SK-N-SH (cell line): ENCODE results near the gene ACBD6. TPM values are rescaled to one million over a fixed set of nuclear protein-coding genes. Genes with fewer than 3 reads are reported as not detected.

Experiments
- CTCF ChIA-PET: fragments of 300-600, 350-600 bp; formaldehyde crosslinking; extraction: SDS; loops from one replicate; lab custom pipeline; 2021; lab: Yijun Ruan, JAX
- POLR2A ChIA-PET: fragments of 350-600 bp; sonication (Branson Sonifier 250); formaldehyde crosslinking; extraction: SDS; loops from one replicate; lab custom pipeline; 2020; ENCODE audit warnings: antibody characterized with exemption, inconsistent platforms; lab: Yijun Ruan, JAX
- DNase-seq: peaks from one replicate; pipeline ENCODE4 v3.0.0; 2012
- H2AFZ ChIP-seq: fragments of 200-600 bp; sonication (generic); 2 replicates; pipeline ENCODE4 v1.8.1; 2016; ENCODE audit warnings: antibody characterized with exemption, mild to moderate bottlenecking, low read depth
- H3F3A ChIP-seq: fragments of 200-600 bp; sonication (generic); replicated peaks from 2 replicates; pipeline ENCODE3; 2016; ENCODE audit warnings: antibody characterized with exemption, mild to moderate bottlenecking; ENCODE audit not compliant: insufficient read depth
- H3K27ac ChIP-seq, 2 experiments: fragments of 200-500 bp in 1 of 2; fragments of 200-600 bp in 1 of 2; sonication (Bioruptor generic) in 1 of 2; sonication (generic), shearing (Covaris generic) in 1 of 2; 2 replicates each; pipeline versions ENCODE4 v1.5.1 to v1.6.1; 2014 to 2016; ENCODE audit warnings: low read depth in 2 of 2, inconsistent platforms in 1 of 2, low read length in 1 of 2, mild to moderate bottlenecking in 1 of 2, mixed read lengths in 1 of 2
- H3K27me3 ChIP-seq: fragments of 200-600 bp; sonication (generic), shearing (Covaris generic); 2 replicates; pipeline ENCODE4 v1.6.1; 2016; ENCODE audit warnings: mixed run types; ENCODE audit not compliant: insufficient read depth
- H3K36me3 ChIP-seq, 2 experiments: fragments of 200-500 bp in 1 of 2; fragments of 200-600 bp in 1 of 2; sonication (Bioruptor generic) in 1 of 2; sonication (generic) in 1 of 2; replicated peaks in 1 of 2; 2 replicates each; pipeline versions ENCODE3 to v1.5.1; 2014 to 2016; ENCODE audit warnings: low read length in 1 of 2, mild to moderate bottlenecking in 1 of 2; ENCODE audit not compliant: insufficient read depth in 2 of 2, control insufficient read depth in 1 of 2
- H3K4me1 ChIP-seq, 2 experiments: fragments of 200-500 bp in 1 of 2; fragments of 200-600 bp in 1 of 2; sonication (Bioruptor generic) in 1 of 2; sonication (generic), shearing (Covaris generic) in 1 of 2; 2 replicates each; pipeline versions ENCODE4 v1.5.1 to v1.6.1; 2014 to 2016; ENCODE audit warnings: low read depth in 1 of 2, low read length in 1 of 2, mixed run types in 1 of 2; ENCODE audit not compliant: insufficient read depth in 2 of 2, control insufficient read depth in 1 of 2
- H3K4me2 ChIP-seq: fragments of 200-600 bp; sonication (generic), shearing (Covaris generic); 2 replicates; pipeline ENCODE4 v1.6.1; 2017; ENCODE audit warnings: mixed run types
- H3K4me3 ChIP-seq, 2 experiments: fragments of 200-500 bp in 1 of 2; fragments of 200-600 bp in 1 of 2; sonication (Bioruptor generic) in 1 of 2; sonication (generic), shearing (Covaris generic) in 1 of 2; 2 replicates each; pipeline versions ENCODE4 v1.5.1 to v1.8.1; 2014 to 2016; ENCODE audit warnings: low read depth in 2 of 2, inconsistent platforms in 1 of 2, low read length in 1 of 2, mild to moderate bottlenecking in 1 of 2, mixed read lengths in 1 of 2, moderate library complexity in 1 of 2
- H3K79me2 ChIP-seq: fragments of 200-600 bp; sonication (generic); 2 replicates; pipeline ENCODE4 v1.8.1; 2017; ENCODE audit warnings: mild to moderate bottlenecking; ENCODE audit not compliant: insufficient read depth
- H3K9ac ChIP-seq: fragments of 200-600 bp; sonication (generic); 2 replicates; pipeline ENCODE4 v1.6.1; 2017; ENCODE audit warnings: mixed run types
- H3K9me2 ChIP-seq: fragments of 200-600 bp; sonication (generic); 2 replicates; pipeline ENCODE4 v1.6.1; 2017; ENCODE audit warnings: mixed run types
- H3K9me3 ChIP-seq: fragments of 200-600 bp; sonication (generic); 2 replicates; pipeline ENCODE4 v1.6.1; 2017; ENCODE audit warnings: mixed run types, mild to moderate bottlenecking, moderate library complexity
- H4K20me1 ChIP-seq: fragments of 200-600 bp; sonication (generic); 2 replicates; pipeline ENCODE4 v1.6.1; 2017; ENCODE audit warnings: mild to moderate bottlenecking, mixed run types; ENCODE audit not compliant: insufficient read depth
- CHD2 ChIP-seq: fragments of 150-350 bp; IDR thresholded peaks from 2 replicates; pipeline ENCODE4 v1.6.1; 2018; ENCODE audit warnings: low read length; ENCODE audit not compliant: partially characterized antibody
- ELF1 ChIP-seq: IDR thresholded peaks from 2 replicates; pipeline ENCODE4 v1.4.0; 2012
- FOXJ3 ChIP-seq: sonication (generic); formaldehyde crosslinking; IDR thresholded peaks from 2 replicates; pipeline ENCODE4 v1.5.1; 2020; ENCODE audit warnings: mild to moderate bottlenecking, missing genetic modification reagents
- GABPA ChIP-seq: IDR thresholded peaks from 2 replicates; pipeline ENCODE4 v1.4.0; 2012; ENCODE audit warnings: low read depth, mild to moderate bottlenecking
- JUND ChIP-seq: IDR thresholded peaks from 2 replicates; pipeline ENCODE4 v1.4.0; 2012
- MXI1 ChIP-seq: IDR thresholded peaks from 2 replicates; pipeline ENCODE4 v1.6.1; 2012; ENCODE audit warnings: mild to moderate bottlenecking, low read depth, low read length, improper control_type of control experiment
- NRF1 ChIP-seq: IDR thresholded peaks from 2 replicates; pipeline ENCODE4 v1.6.1; 2012; ENCODE audit warnings: low read depth, mild to moderate bottlenecking, low read length
- RAD21 ChIP-seq: IDR thresholded peaks from 2 replicates; pipeline ENCODE4 v1.6.1; 2012; ENCODE audit warnings: mild to moderate bottlenecking, low read length
- RXRA ChIP-seq: IDR thresholded peaks from 2 replicates; pipeline ENCODE4 v1.4.0; 2012; ENCODE audit warnings: low read depth, mild to moderate bottlenecking, borderline replicate concordance
- TCF12 ChIP-seq: IDR thresholded peaks from 2 replicates; pipeline ENCODE4 v1.4.0; 2012
- TEAD4 ChIP-seq: IDR thresholded peaks from 2 replicates; pipeline ENCODE4 v1.4.0; 2012; ENCODE audit warnings: mild to moderate bottlenecking, borderline replicate concordance; ENCODE audit not compliant: insufficient read depth
- YY1 ChIP-seq: IDR thresholded peaks from 2 replicates; pipeline ENCODE4 v1.4.0; 2012; ENCODE audit warnings: low read depth, mild to moderate bottlenecking
- WGBS: methylation state at CpG from one replicate; pipeline ENCODE4 v1.1.6; 2017; ENCODE audit warnings: low lambda C conversion rate; 5-methylcytosine and 5-hydroxymethylcytosine counted together
- polyA plus RNA-seq, 3 experiments: library from polyadenylated mRNA; depleted of rRNA; stranded (reverse); fragments of >200 nt; gene quantifications; 2 replicates each; pipeline ENCODE4 v1.2.3, GENCODE V29; 2012
- TF ChIP-seq, protein P1 (sequence below): fragments of 150-350 bp; IDR thresholded peaks from 2 replicates; pipeline ENCODE4 v1.6.1; 2016; ENCODE audit warnings: mild to moderate bottlenecking, low read depth, low read length
- TF ChIP-seq, protein P2 (sequence below): IDR thresholded peaks from 2 replicates; pipeline ENCODE4 v1.4.0; 2012; ENCODE audit warnings: low read depth
- TF ChIP-seq, protein P3 (sequence below): IDR thresholded peaks from 2 replicates; pipeline ENCODE4 v1.6.1; 2012; ENCODE audit warnings: mild to moderate bottlenecking, low read depth, low read length, moderate library complexity

ACBD6 gene
- polyA plus RNA-seq, 1 of the 3 experiments (the other 2 are of a cell fraction), result 60.9 TPM

DNA sequence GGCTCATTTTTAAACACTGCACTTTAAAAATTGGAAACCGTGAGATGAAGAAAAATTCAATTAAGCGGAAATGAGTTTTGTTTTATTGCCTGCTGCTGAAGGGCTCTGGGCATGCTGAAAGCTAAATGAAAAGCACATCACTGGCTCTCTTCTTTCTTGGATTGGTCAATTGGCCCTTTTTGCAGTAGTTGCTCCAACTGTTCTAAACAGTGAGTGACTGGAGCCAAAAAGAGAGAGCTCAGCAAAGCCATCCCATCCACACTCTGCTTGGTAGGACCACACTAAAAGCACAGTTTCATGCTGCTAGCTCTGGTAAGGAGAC is 224.2 kb downstream of the ACBD6 start:
- Histone ChIP-seq H3K4me1 (peaks cover 0 to 12% of the 10 kb centered on the region in 2 experiments; a peak in 2 of 4 replicates), H3K79me2 (no peaks in the 10 kb centered on the region), H3K36me3 (peaks cover 0 to 70% of the 10 kb centered on the region in 2 experiments), H3K9ac (no peak overlapping the region), H3K4me3 (no peak overlapping the region), H3K9me2 (no peaks in the 10 kb centered on the region), H3K4me2 (no peak overlapping the region), H4K20me1 (no peaks in the 10 kb centered on the region), H3K9me3 (no peaks in the 10 kb centered on the region), H3F3A (no peaks in the 10 kb centered on the region), H3K27me3 (no peaks in the 10 kb centered on the region), H2AFZ (no peak overlapping the region), H3K27ac (no peak overlapping the region; a peak in 1 of 4 replicates)
- DNase-seq, result no peak
- no peak for TF ChIP-seq GABPA
- TF ChIP-seq, protein P1, sequence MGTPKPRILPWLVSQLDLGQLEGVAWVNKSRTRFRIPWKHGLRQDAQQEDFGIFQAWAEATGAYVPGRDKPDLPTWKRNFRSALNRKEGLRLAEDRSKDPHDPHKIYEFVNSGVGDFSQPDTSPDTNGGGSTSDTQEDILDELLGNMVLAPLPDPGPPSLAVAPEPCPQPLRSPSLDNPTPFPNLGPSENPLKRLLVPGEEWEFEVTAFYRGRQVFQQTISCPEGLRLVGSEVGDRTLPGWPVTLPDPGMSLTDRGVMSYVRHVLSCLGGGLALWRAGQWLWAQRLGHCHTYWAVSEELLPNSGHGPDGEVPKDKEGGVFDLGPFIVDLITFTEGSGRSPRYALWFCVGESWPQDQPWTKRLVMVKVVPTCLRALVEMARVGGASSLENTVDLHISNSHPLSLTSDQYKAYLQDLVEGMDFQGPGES, result no peak
- no peak for TF ChIP-seq NRF1
- TF ChIP-seq TCF12, result no peak
- TF ChIP-seq RAD21, result no peak
- TF ChIP-seq JUND, result no peak
- no peak for TF ChIP-seq FOXJ3 (CRISPR knock-in tag)
- no peak for TF ChIP-seq TEAD4
- TF ChIP-seq, protein P2, sequence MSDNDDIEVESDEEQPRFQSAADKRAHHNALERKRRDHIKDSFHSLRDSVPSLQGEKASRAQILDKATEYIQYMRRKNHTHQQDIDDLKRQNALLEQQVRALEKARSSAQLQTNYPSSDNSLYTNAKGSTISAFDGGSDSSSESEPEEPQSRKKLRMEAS, result no peak
- no peak for TF ChIP-seq CHD2
- no peak for TF ChIP-seq YY1
- TF ChIP-seq RXRA, result no peak
- TF ChIP-seq ELF1, result no peak
- TF ChIP-seq, protein P3, sequence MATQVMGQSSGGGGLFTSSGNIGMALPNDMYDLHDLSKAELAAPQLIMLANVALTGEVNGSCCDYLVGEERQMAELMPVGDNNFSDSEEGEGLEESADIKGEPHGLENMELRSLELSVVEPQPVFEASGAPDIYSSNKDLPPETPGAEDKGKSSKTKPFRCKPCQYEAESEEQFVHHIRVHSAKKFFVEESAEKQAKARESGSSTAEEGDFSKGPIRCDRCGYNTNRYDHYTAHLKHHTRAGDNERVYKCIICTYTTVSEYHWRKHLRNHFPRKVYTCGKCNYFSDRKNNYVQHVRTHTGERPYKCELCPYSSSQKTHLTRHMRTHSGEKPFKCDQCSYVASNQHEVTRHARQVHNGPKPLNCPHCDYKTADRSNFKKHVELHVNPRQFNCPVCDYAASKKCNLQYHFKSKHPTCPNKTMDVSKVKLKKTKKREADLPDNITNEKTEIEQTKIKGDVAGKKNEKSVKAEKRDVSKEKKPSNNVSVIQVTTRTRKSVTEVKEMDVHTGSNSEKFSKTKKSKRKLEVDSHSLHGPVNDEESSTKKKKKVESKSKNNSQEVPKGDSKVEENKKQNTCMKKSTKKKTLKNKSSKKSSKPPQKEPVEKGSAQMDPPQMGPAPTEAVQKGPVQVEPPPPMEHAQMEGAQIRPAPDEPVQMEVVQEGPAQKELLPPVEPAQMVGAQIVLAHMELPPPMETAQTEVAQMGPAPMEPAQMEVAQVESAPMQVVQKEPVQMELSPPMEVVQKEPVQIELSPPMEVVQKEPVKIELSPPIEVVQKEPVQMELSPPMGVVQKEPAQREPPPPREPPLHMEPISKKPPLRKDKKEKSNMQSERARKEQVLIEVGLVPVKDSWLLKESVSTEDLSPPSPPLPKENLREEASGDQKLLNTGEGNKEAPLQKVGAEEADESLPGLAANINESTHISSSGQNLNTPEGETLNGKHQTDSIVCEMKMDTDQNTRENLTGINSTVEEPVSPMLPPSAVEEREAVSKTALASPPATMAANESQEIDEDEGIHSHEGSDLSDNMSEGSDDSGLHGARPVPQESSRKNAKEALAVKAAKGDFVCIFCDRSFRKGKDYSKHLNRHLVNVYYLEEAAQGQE, result no peak
- no peak for TF ChIP-seq MXI1
- ChIA-PET POLR2A (no interaction called here), CTCF (interaction anchor here (0.6 to 2.3 kb wide), 2 partner anchors 25 to 205 kb away, joined by 3 to 6 read pairs; no protein-coding TSS in a partner anchor)
- 98% methylated on average over 2 of the region's 2 CpGs for WGBS
